ENCODE data around the gene REL.

GRCh38 chr2:60843006-60843405, 38.4 kb upstream of the REL start:
- no peak for TF ChIP-seq POLR2A (IDR thresholded peaks at IDR 0.05)
- no peak for TF ChIP-seq CTCF (IDR thresholded peaks at IDR 0.05)
- TF ChIP-seq POLR2AphosphoS5 (IDR thresholded peaks at IDR 0.05) = no peak
